ENCODE measurements around the gene FIGN. TPM values are rescaled to one million over a fixed set of nuclear protein-coding genes. Genes with fewer than 3 reads are reported as not detected.

The FIGN gene
- total RNA-seq, 1 donor, result 3.5 TPM

- no peak for TF ChIP-seq CTCF (IDR thresholded peaks at IDR 0.05; ENCODE audit: insufficient read depth, low read depth, low read length)
- DNase-seq (ENCODE audit: low read depth), result no peak
- no peak overlapping the region for H3K4me3 ChIP-seq (ENCODE audit: low read depth, low read length)
These were observed 141.8 kb downstream of the FIGN start for GRCh38 chr2:163593982-163594381.

GRCh38 chr2:163592954-163593622 lies 142.7 kb downstream of the FIGN start:
- no peak for TF ChIP-seq CTCF (IDR thresholded peaks at IDR 0.05; ENCODE audit: insufficient read depth, low read depth, low read length)
- DNase-seq (ENCODE audit: low read depth), result no peak
- no peak overlapping the region for H3K4me3 ChIP-seq (ENCODE audit: low read depth, low read length)

- no peak for DNase-seq (ENCODE audit: low read depth)
- no peak for TF ChIP-seq CTCF (IDR thresholded peaks at IDR 0.05; ENCODE audit: insufficient read depth, low read depth, low read length)
- H3K4me3 ChIP-seq (ENCODE audit: low read depth, low read length), result no peak overlapping the region
These were observed 144.3 kb downstream of the FIGN start for GRCh38 chr2:163591461-163591860.

- H3K4me3 ChIP-seq (ENCODE audit: low read depth, low read length), result no peak overlapping the region
- TF ChIP-seq CTCF (IDR thresholded peaks at IDR 0.05; ENCODE audit: insufficient read depth, low read depth, low read length), result no peak
- DNase-seq (ENCODE audit: low read depth), result no peak
These were observed 155.1 kb downstream of the FIGN start for GRCh38 chr2:163580757-163581156.

GRCh38 chr2:163574309-163574708 lies 161.5 kb downstream of the FIGN start:
- TF ChIP-seq CTCF (IDR thresholded peaks at IDR 0.05; ENCODE audit: insufficient read depth, low read depth, low read length), result no peak
- H3K4me3 ChIP-seq (ENCODE audit: low read depth, low read length), result no peak overlapping the region
- DNase-seq (ENCODE audit: low read depth), result no peak

- DNase-seq (ENCODE audit: low read depth), result no peak
- no peak for TF ChIP-seq CTCF (IDR thresholded peaks at IDR 0.05; ENCODE audit: insufficient read depth, low read depth, low read length)
These were observed 162.2 kb downstream of the FIGN start for GRCh38 chr2:163573652-163574051.

GRCh38 chr2:163572850-163573249 lies 163.0 kb downstream of the FIGN start:
- no peak for DNase-seq (ENCODE audit: low read depth)
- TF ChIP-seq CTCF (IDR thresholded peaks at IDR 0.05; ENCODE audit: insufficient read depth, low read depth, low read length), result no peak
- H3K4me3 ChIP-seq (ENCODE audit: low read depth, low read length), result no peak overlapping the region

More at GRCh38 chr2:163573652-163574051, 162.2 kb downstream of the FIGN start:
- H3K4me3 ChIP-seq (ENCODE audit: low read depth, low read length), result no peak overlapping the region

All from fibroblast of villous mesenchyme (primary cell).